A673 (cell line): ENCODE data around the gene PFDN2. TPM values are rescaled to one million over a fixed set of nuclear protein-coding genes. Genes with fewer than 3 reads are reported as not detected.

ENCODE experiments used
- BruUV-seq: library from RNA; stranded (reverse); fragments of 400-500 nt; replicated peaks from 2 replicates; lab custom pipeline; 2021; lab: Mats Ljungman, UMichigan
- CTCF ChIA-PET: fragments of 300-600 bp; sonication (Branson Sonifier 250); formaldehyde crosslinking; loops from one replicate; lab custom pipeline; 2022; ENCODE audit warnings: antibody characterized with exemption; lab: Charles Lee
- POLR2A ChIA-PET: fragments of 300-600 bp; sonication (Branson Sonifier 250); formaldehyde crosslinking; loops from one replicate; lab custom pipeline; 2022; ENCODE audit warnings: antibody characterized with exemption; ENCODE audit not compliant: low non-redundant PET; lab: Charles Lee
- DNase-seq: peaks from one replicate; pipeline ENCODE4 v3.0.0-alpha.2; 2015; ENCODE audit warnings: low spot score
- H3K27ac ChIP-seq: fragments of 200-600 bp; sonication (generic); 2 replicates; pipeline ENCODE4 v1.5.1; 2016; ENCODE audit warnings: mixed run types, low read depth, mild to moderate bottlenecking, mixed read lengths, antibody characterized with exemption, low read length; ENCODE audit not compliant: poor library complexity, severe bottlenecking
- H3K27me3 ChIP-seq: fragments of 200-600 bp; sonication (generic); replicated peaks from 2 replicates; pipeline ENCODE4 v1.6.1; 2017; ENCODE audit warnings: mixed run types, low read depth, mild to moderate bottlenecking, mixed read lengths, antibody characterized with exemption, low read length; ENCODE audit not compliant: insufficient read depth, poor library complexity
- H3K36me3 ChIP-seq: fragments of 200-600 bp; sonication (generic); 2 replicates; pipeline ENCODE4 v1.6.1; 2016; ENCODE audit warnings: mixed run types, mild to moderate bottlenecking, mixed read lengths, antibody characterized with exemption, low read length; ENCODE audit not compliant: insufficient read depth, poor library complexity, severe bottlenecking
- H3K4me1 ChIP-seq: fragments of 200-600 bp; sonication (generic); 2 replicates; pipeline ENCODE4 v1.6.1; 2017; ENCODE audit warnings: mixed run types, mild to moderate bottlenecking, mixed read lengths, antibody characterized with exemption, low read length; ENCODE audit not compliant: insufficient read depth, poor library complexity, severe bottlenecking
- H3K4me3 ChIP-seq: fragments of 200-600 bp; sonication (generic); 2 replicates; pipeline ENCODE4 v1.5.1; 2016; ENCODE audit warnings: low read depth, mixed run types, mild to moderate bottlenecking, mixed read lengths, low read length; ENCODE audit not compliant: poor library complexity, severe bottlenecking
- H3K9me3 ChIP-seq: fragments of 200-600 bp; sonication (generic); 2 replicates; pipeline ENCODE4 v1.6.1; 2016; ENCODE audit warnings: mixed run types, low read depth, mild to moderate bottlenecking, mixed read lengths, antibody characterized with exemption, low read length; ENCODE audit not compliant: poor library complexity, severe bottlenecking
- CTCF ChIP-seq: fragments of 300-800, 200-600 bp; sonication (generic); conservative IDR thresholded peaks from 2 replicates; pipeline ENCODE4 v1.5.1; 2017; ENCODE audit warnings: low read depth, mild to moderate bottlenecking, antibody characterized with exemption, low read length, moderate library complexity, mixed read lengths
- EZH2 ChIP-seq: fragments of 200-600 bp; sonication (generic); IDR thresholded peaks from 2 replicates; pipeline ENCODE4 v1.6.1; 2017; ENCODE audit warnings: borderline replicate concordance, low read depth, mild to moderate bottlenecking, mixed read lengths, antibody characterized with exemption, low read length; ENCODE audit not compliant: poor library complexity, severe bottlenecking
- intact Hi-C: fragments of 100-400 bp; cut with micrococcal nuclease; formaldehyde crosslinking; loops from one replicate; pipeline ENCODE4 v1.10.0; 2022; ENCODE audit not compliant: unreplicated experiment
- total RNA-seq: library from RNA; stranded (reverse); gene quantifications from 2 replicates; pipeline ENCODE4 v1.2.3, GENCODE V29; 2021

The PFDN2 gene
- total RNA-seq, 1 experiment from 2014 or later = 131 TPM

GRCh38 chr1:161082996-161083747, 34.7 kb downstream of the PFDN2 start:
- ChIA-PET CTCF (no interaction called here), POLR2A (no interaction called here)
- TF ChIP-seq EZH2 (no peak), CTCF (no peak)
- Histone ChIP-seq H3K9me3 (no peaks in the 10 kb centered on the region), H3K27me3 (no peaks in the 10 kb centered on the region), H3K36me3 (no peaks in the 10 kb centered on the region), H3K27ac (no peak overlapping the region), H3K4me1 (no peaks in the 10 kb centered on the region), H3K4me3 (no peak overlapping the region)
- no TSS peak for BruUV-seq
- intact Hi-C loops = no loop called here
- DNase-seq = no peak

GRCh38 chr1:161082483-161082882, 35.4 kb downstream of the PFDN2 start:
- TF ChIP-seq EZH2 = no peak
- no peak for TF ChIP-seq CTCF
- Histone ChIP-seq H3K4me3 (no peak overlapping the region), H3K9me3 (no peaks in the 10 kb centered on the region), H3K36me3 (no peaks in the 10 kb centered on the region), H3K27me3 (no peaks in the 10 kb centered on the region), H3K4me1 (no peaks in the 10 kb centered on the region), H3K27ac (no peak overlapping the region)
- no TSS peak for BruUV-seq
- no peak for DNase-seq
- ChIA-PET POLR2A (no interaction called here), CTCF (no interaction called here)
- intact Hi-C loops = no loop called here

GRCh38 chr1:161081519-161081918, 36.3 kb downstream of the PFDN2 start:
- no peak for DNase-seq
- no TSS peak for BruUV-seq
- H3K4me3 ChIP-seq = no peak overlapping the region
- intact Hi-C loops = no loop called here
- no peaks in the 10 kb centered on the region for H3K27me3 ChIP-seq
- H3K36me3 ChIP-seq = no peaks in the 10 kb centered on the region
- H3K27ac ChIP-seq = no peak overlapping the region
- no peak for TF ChIP-seq EZH2
- no peak for TF ChIP-seq CTCF
- POLR2A ChIA-PET = no interaction called here
- CTCF ChIA-PET = no interaction called here
- no peaks in the 10 kb centered on the region for H3K9me3 ChIP-seq
- no peaks in the 10 kb centered on the region for H3K4me1 ChIP-seq
